ENCODE measurements around the gene KASH5.

KASH5 gene

GRCh38 chr19:49355909-49356353, 32.1 kb upstream of the KASH5 start:
- no peak overlapping the region for H2AFZ ChIP-seq (ENCODE audit: low read length)

GRCh38 chr19:49356382-49356781, 31.7 kb upstream of the KASH5 start:
- no peak overlapping the region for H3K4me3 ChIP-seq (ENCODE audit: low read depth, low read length, poor library complexity, severe bottlenecking)
- no peak overlapping the region for H2AFZ ChIP-seq (ENCODE audit: low read length)
- H3K4me1 ChIP-seq (ENCODE audit: insufficient read depth, low read length, severe bottlenecking): peaks cover 27% of the 10 kb centered on the region
- no peaks in the 10 kb centered on the region for H3K79me2 ChIP-seq (ENCODE audit: insufficient read depth, low read length)
- H3K4me2 ChIP-seq (ENCODE audit: low read length): no peak overlapping the region
- no peak overlapping the region for H3K27ac ChIP-seq (ENCODE audit: low read depth, low read length, poor library complexity, severe bottlenecking)
- H3K9ac ChIP-seq (ENCODE audit: low read length): no peak overlapping the region
- H3F3A ChIP-seq (ENCODE audit: insufficient read depth, low read length): no peaks in the 10 kb centered on the region
- H4K20me1 ChIP-seq (ENCODE audit: insufficient read depth, low read length): no peaks in the 10 kb centered on the region
- H3K27me3 ChIP-seq (ENCODE audit: insufficient read depth, low read length): peaks cover 8% of the 10 kb centered on the region; the same call in 1 of the 2 replicates
- H3K9me2 ChIP-seq (ENCODE audit: low read depth, low read length): no peaks in the 10 kb centered on the region
- H3K9me3 ChIP-seq (ENCODE audit: low read length): no peaks in the 10 kb centered on the region
- no peak for TF ChIP-seq CTCF (IDR thresholded peaks at IDR 0.05; ENCODE audit: low read length)
- TF ChIP-seq EZH2 (IDR thresholded peaks at IDR 0.05; ENCODE audit: borderline replicate concordance, low read length): no peak
- no peaks in the 10 kb centered on the region for H3K36me3 ChIP-seq (ENCODE audit: insufficient read depth, low read length)

More at GRCh38 chr19:49355909-49356353, 32.1 kb upstream of the KASH5 start:
- Histone ChIP-seq H3K27ac (ENCODE audit: low read depth, low read length, poor library complexity, severe bottlenecking) (no peak overlapping the region), H3K4me2 (ENCODE audit: low read length) (no peak overlapping the region), H3K4me1 (ENCODE audit: insufficient read depth, low read length, severe bottlenecking) (peaks cover 27% of the 10 kb centered on the region), H4K20me1 (ENCODE audit: insufficient read depth, low read length) (no peaks in the 10 kb centered on the region), H3K79me2 (ENCODE audit: insufficient read depth, low read length) (no peaks in the 10 kb centered on the region), H3K9ac (ENCODE audit: low read length) (no peak overlapping the region), H3F3A (ENCODE audit: insufficient read depth, low read length) (no peaks in the 10 kb centered on the region), H3K4me3 (ENCODE audit: low read depth, low read length, poor library complexity, severe bottlenecking) (no peak overlapping the region), H3K27me3 (ENCODE audit: insufficient read depth, low read length) (peaks cover 8% of the 10 kb centered on the region; the same call in 1 of the 2 replicates), H3K9me2 (ENCODE audit: low read depth, low read length) (no peaks in the 10 kb centered on the region), H3K9me3 (ENCODE audit: low read length) (no peaks in the 10 kb centered on the region), H3K36me3 (ENCODE audit: insufficient read depth, low read length) (no peaks in the 10 kb centered on the region)
- no peak for TF ChIP-seq EZH2 (IDR thresholded peaks at IDR 0.05; ENCODE audit: borderline replicate concordance, low read length)
- TF ChIP-seq CTCF (IDR thresholded peaks at IDR 0.05; ENCODE audit: low read length): no peak

- no peak overlapping the region for H3K9ac ChIP-seq (ENCODE audit: low read length)
- H2AFZ ChIP-seq (ENCODE audit: low read length): no peak overlapping the region
- no peaks in the 10 kb centered on the region for H3K36me3 ChIP-seq (ENCODE audit: insufficient read depth, low read length)
- no peaks in the 10 kb centered on the region for H3K79me2 ChIP-seq (ENCODE audit: insufficient read depth, low read length)
- TF ChIP-seq EZH2 (IDR thresholded peaks at IDR 0.05; ENCODE audit: borderline replicate concordance, low read length): no peak
- TF ChIP-seq CTCF (IDR thresholded peaks at IDR 0.05; ENCODE audit: low read length): peak; percentile 6; the same call in 1 of the 2 replicates
- no peaks in the 10 kb centered on the region for H3K9me2 ChIP-seq (ENCODE audit: low read depth, low read length)
- no peak overlapping the region for H3K27ac ChIP-seq (ENCODE audit: low read depth, low read length, poor library complexity, severe bottlenecking)
- H3K4me2 ChIP-seq (ENCODE audit: low read length): no peak overlapping the region
- H3K4me3 ChIP-seq (ENCODE audit: low read depth, low read length, poor library complexity, severe bottlenecking): no peak overlapping the region
- no peaks in the 10 kb centered on the region for H3K9me3 ChIP-seq (ENCODE audit: low read length)
- no peaks in the 10 kb centered on the region for H3F3A ChIP-seq (ENCODE audit: insufficient read depth, low read length)
- peaks cover 34% of the 10 kb centered on the region for H3K4me1 ChIP-seq (ENCODE audit: insufficient read depth, low read length, severe bottlenecking)
- no peaks in the 10 kb centered on the region for H4K20me1 ChIP-seq (ENCODE audit: insufficient read depth, low read length)
- H3K27me3 ChIP-seq (ENCODE audit: insufficient read depth, low read length): peaks cover 8% of the 10 kb centered on the region; the same call in 1 of the 2 replicates
Observed at GRCh38 chr19:49357186-49357585, 30.9 kb upstream of the KASH5 start.
